C4-2B (cell line): Measurements from ENCODE around the gene NCAPD2.
A peak's percentile ranks its signal among the peaks of the same experiment; 100 is the strongest.
"Not testable (repeated sequence)": the region's sequence is repeated elsewhere in the genome, so short reads cannot be mapped to it uniquely, and the experiment has no call there.

Experiments used
- H3K27ac ChIP-seq: fragments of 450-650 bp; 2 replicates; pipeline ENCODE4 v1.5.1; 2017
- CTCF ChIP-seq: fragments of 450-650 bp; conservative IDR thresholded peaks from 2 replicates; pipeline ENCODE4 v1.5.1; 2017; ENCODE audit warnings: mild to moderate bottlenecking
- ZFX ChIP-seq: fragments of 450-650 bp; IDR thresholded peaks from 2 replicates; pipeline ENCODE4 v1.6.1; 2017

NCAPD2 gene

DNA sequence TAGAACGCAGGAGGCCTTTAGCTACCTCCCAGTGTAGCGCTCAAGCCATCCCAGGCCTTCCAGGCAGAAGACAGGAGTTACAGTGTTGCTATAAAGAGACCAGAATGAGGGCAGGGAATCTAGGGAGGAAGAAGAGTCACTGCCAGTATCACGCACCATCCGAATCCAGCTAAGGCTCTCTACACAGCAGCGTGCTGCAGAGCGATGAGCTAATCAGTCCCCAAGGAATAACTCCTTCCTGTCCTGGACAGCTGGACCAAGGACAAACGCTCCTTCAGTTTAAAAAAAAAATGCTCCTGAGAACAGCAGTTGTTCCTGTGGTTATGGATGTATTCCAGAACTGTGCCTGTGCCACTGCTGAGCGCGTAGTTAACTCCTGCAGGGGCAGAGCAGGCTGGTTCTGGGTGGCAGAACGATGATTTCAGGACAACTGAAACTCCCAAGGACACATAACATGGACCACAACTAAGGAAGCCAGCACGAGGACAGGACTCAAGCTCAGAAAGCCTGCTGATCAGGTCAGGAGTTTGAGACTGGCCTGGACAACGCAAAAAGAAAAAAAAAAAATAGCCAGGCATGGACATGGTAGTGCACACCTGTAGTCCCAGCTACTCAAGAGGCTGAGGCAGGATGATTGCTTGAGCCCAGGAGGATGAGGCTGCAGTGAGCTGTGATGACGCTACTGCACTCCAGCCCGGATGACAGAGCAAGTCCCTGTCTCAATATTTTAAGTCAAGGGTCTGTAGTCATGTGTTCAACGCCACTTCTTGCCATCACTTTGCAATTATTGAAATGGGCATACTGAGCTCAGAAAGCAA lies 59.4 kb downstream of the NCAPD2 start:
- TF ChIP-seq CTCF: no peak
- TF ChIP-seq ZFX: no peak
- H3K27ac ChIP-seq: peak overlapping the region; percentile 21

DNA sequence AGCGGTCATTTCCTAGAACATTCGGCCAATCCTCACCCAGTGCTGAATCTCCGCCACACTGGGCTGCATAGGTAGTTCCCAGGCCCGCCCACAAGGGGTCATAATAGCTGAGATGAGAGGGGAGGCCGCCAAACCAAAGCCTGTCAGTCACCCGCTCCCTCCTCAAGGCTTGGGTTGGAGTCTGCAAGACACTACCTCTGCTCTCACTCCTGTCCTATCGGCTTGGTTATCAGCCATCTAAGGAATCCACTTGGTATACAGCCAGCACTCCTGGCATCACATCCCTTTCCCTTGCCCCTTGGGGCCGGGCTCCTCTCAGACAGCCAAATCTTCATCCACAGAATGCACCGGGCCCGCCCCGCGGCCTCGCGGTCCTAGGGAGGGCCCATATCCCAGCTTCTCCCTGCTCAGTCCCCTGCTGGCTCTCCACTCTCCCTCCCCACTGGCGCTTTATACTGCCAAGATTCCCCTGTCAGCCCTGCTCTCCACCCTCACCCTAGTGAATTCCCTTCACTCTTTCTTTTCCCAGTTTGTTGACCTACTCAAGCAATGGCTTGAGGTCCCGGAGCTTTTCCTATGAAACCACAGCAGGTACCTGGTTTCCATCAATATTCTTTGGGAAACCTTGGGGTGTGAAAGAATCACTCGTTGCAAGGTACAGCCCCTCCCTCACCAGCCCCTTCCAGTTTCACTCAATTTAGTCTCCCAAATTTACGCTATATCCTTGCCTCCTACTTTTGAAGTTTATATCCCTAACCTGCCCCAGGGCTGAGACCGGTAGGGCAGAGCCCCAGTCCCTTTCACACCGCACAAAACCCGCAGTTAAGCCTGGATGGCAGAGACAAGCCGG lies 60.5 kb downstream of the NCAPD2 start:
- H3K27ac ChIP-seq: peak overlapping the region; percentile 4; the same call in 1 of the 2 replicates
- TF ChIP-seq ZFX (no peak), CTCF (peak; percentile 83)

DNA sequence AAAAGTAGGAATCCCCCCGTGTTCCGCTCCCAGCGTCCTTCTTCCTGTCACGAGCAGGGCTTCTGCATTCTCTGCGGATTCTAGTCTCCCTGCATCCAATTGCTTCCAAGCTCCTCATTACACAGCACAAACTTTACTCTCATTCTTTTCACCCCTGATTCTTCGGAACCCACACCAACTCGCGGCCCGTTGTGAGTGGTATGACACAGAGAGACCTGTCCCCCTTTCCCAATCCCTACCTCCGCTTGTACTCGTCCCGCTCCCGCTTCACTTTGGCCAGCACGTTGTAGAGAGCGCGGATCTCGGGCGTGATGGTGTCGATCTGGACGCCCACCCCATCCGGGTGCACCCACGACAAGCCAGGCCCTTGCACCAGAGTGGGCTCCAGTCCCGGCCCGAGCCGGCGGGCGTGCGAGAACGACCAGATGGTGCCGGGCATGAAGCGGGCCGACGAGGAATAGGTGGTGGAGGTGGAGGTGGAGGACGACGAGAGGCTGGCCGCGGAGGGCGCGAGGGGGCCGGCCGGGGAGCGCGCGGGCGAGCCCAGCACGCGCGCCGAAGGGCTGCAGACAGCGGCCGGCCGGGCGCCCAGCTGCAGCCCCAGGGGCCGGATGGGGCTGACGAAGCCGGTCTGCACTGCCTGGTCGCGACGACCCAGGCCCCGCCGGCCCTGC lies 61.3 kb downstream of the NCAPD2 start:
- TF ChIP-seq ZFX (no peak), CTCF (no peak)
- H3K27ac ChIP-seq: no peak overlapping the region

GRCh38 chr12:6556496-6556817 lies 62.6 kb downstream of the NCAPD2 start:
- H3K27ac ChIP-seq: not testable (repeated sequence)

GRCh38 chr12:6556857-6557256 lies 63.0 kb downstream of the NCAPD2 start:
- no peak overlapping the region for H3K27ac ChIP-seq
- no peak for TF ChIP-seq ZFX

DNA sequence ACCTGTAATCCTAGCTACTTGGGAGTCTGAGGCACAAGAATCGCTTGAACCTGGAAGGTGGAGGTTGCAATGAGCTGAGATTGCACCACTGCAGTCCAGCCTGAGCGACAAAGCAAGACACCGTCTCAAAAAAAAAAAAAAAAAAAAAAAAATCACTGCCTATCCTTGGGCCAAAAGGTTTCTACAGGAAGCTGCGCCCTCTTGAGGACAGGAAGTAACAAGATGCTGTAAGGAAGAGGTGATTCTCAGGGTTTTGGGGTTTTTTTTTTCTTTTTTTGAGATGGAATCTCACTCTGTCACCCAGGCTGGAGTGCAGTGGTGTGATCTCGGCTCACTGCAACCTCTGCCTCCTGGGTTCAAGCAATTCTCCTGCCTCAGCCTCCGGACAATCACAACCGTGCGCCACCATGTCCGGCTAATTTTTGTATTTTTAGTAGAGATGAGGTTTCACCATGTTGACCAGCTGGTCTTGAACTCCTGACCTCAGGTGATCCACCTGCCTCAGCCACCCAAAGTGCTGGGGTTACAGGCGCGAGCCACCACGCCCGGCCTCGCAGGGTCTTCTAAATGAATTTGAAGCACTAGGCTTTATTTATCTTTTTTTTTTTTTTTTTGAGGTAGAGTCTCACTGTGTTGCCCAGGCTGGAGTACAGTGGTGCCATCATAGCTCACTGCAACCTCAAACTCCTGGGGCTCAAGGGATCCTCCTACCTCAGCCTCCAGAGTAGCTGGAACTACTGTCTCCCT lies 64.3 kb downstream of the NCAPD2 start:
- peak; percentile 76 for TF ChIP-seq CTCF
- H3K27ac ChIP-seq: not testable (repeated sequence)

- TF ChIP-seq ZFX (no peak), CTCF (no peak)
These were observed 65.6 kb downstream of the NCAPD2 start for GRCh38 chr12:6559500-6559899.

More at GRCh38 chr12:6559500-6559899, 65.6 kb downstream of the NCAPD2 start:
- no peak overlapping the region for H3K27ac ChIP-seq
